ENCODE data around the gene TYROBP. TPM values are rescaled to one million over a fixed set of nuclear protein-coding genes. Genes with fewer than 3 reads are reported as not detected.
A peak's percentile ranks its signal among the peaks of the same experiment; 100 is the strongest.

Gene TYROBP
- total RNA-seq, 1 donor from 2014 or later = not detected

DNA sequence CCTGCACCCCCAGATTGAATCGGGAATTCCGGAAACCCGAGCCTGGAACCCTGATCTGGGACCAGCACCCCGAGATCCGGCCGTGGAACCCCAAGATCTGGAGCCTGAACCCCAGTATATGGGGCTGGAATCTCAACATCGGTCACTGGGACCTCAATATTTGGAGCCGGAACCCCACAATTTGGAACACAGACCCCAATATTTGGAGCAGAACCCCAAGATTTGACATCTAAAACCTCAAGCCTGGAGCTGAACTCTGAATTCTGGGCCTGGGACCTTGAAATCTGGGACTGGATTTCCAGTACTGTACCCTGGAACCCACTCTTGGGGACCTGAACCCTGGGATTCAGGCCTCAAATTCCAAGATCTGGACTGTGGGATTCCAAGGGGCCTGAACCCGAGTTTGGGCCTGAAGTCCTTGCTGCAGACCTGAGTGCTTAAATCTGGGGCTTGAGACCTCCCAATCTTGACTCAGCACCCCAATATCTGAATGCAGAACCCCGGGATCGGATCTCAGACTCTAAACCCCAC, 28.7 kb upstream of the TYROBP start:
- ATAC-seq (ENCODE audit: low read depth) (no peak), DNase-seq (no peak)
- Mint-ChIP-seq H3K4me1 (peaks cover 23% of the 10 kb centered on the region), H3K27ac (peak overlapping the region; percentile 24), H3K36me3 (ENCODE audit: low read depth) (no peaks in the 10 kb centered on the region), H3K27me3 (peaks cover 16% of the 10 kb centered on the region), H3K9me3 (no peaks in the 10 kb centered on the region), H3K4me3 (peak overlapping the region; percentile 50)
- CTCF ChIA-PET = no interaction called here
- intact Hi-C loops (cut with micrococcal nuclease) = loop anchor here (10.0 kb wide), 1 partner anchor 178 kb away; the partner anchor contains the start of genes OVOL3, POLR2I and TBCB
- TF ChIP-seq, protein P1, sequence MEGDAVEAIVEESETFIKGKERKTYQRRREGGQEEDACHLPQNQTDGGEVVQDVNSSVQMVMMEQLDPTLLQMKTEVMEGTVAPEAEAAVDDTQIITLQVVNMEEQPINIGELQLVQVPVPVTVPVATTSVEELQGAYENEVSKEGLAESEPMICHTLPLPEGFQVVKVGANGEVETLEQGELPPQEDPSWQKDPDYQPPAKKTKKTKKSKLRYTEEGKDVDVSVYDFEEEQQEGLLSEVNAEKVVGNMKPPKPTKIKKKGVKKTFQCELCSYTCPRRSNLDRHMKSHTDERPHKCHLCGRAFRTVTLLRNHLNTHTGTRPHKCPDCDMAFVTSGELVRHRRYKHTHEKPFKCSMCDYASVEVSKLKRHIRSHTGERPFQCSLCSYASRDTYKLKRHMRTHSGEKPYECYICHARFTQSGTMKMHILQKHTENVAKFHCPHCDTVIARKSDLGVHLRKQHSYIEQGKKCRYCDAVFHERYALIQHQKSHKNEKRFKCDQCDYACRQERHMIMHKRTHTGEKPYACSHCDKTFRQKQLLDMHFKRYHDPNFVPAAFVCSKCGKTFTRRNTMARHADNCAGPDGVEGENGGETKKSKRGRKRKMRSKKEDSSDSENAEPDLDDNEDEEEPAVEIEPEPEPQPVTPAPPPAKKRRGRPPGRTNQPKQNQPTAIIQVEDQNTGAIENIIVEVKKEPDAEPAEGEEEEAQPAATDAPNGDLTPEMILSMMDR (IDR thresholded peaks at IDR 0.05) = no peak
- POLR2A ChIA-PET = no interaction called here

DNA sequence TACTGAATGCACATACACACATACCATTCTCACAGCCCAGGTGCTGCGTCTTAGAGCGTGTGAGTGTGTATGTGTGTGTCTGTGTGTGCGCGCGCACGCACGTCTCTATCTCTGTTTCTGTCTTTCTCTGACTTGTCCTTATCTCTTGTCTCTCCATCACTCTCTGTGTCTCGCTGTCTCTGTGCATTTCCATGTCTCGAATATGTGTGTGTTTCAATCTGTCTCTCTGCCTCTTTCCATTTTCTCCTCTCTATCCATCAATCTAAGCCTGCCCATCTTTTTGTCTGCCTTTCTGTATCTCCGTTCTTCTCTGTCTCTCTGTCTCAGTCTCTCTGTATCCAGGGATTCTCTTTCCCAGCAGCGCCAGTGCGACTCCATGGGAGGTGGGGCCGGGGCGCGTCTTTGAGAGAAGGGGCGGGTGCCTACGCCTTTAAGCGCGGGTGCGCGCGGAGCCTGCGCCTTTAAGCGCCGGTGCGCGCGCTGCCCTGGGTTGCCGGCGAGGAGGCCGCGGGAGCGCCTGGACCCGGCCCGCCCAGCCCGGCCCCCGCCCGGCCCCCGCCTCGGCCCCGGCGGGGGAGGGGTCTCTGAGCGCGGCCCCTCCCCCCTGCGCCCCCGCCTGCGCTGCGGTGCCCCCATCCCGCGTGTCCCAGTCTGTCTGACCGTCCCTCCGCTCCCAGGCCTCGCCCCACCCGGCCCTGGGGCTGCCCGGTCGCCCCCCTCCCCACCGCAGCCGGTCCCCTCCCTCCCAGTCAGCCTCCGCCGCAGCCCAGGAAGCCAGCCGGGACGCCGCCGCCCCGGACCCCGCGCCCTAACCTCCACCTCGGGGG, 28.0 kb upstream of the TYROBP start, which contains the start of gene LRFN3:
LRFN3 (plus strand) TSS at position 464 of the 827 bp plus-strand sequence. CDS start 3,052 bp downstream, outside the sequence.
- peak within 1 kb of the TSS; percentile 77 for H3K4me3 Mint-ChIP-seq
- ChIA-PET CTCF (no interaction called here), POLR2A (no interaction called here)
- TF ChIP-seq, protein P1 (IDR thresholded peaks at IDR 0.05) = no peak
- ATAC-seq (ENCODE audit: low read depth) (no peak), DNase-seq (no peak)
- peaks cover 16% of the 10 kb centered on the region for H3K27me3 Mint-ChIP-seq
- H3K36me3 Mint-ChIP-seq (ENCODE audit: low read depth) = no peaks in the 10 kb centered on the region
- no peaks in the 10 kb centered on the region for H3K9me3 Mint-ChIP-seq
- H3K27ac Mint-ChIP-seq = peak within 1 kb of the TSS; percentile 24
- intact Hi-C loops (cut with micrococcal nuclease) = loop anchor here (10.0 kb wide), 1 partner anchor 179 kb away; the partner anchor contains the start of genes OVOL3, POLR2I and TBCB
- peaks cover 29% of the 10 kb centered on the region for H3K4me1 Mint-ChIP-seq

DNA sequence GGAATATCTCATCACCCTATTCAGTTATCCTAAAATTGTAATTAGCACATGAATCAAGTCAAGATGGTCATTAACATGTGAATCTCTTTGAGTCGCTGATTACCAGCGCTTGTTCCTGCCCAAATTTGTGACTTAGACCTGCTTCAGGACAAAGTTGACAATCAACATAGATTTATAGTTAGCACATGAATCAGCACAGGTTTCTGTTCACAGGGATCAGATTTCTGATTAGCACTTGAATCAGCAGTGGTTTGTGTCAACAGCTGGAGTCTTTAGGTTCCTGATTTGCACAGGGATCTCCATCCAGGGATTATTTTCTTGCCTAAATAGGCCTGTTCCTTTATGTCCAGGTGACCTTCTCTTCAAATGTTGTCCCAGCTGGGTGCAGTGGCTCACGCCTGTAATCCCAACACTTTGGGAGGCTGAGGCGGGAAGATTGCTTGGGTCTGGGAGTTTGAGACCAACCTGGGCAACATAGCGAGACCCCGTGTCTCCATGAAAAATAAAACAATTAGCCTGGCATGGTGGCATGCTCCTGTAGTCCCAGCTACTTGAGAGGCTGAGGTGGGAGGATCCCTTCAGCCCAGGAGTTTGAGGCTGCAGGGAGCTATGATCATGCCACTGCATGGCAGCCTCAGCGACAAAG, 24.3 kb upstream of the TYROBP start:
- peaks cover 4% of the 10 kb centered on the region for H3K27me3 Mint-ChIP-seq
- no peaks in the 10 kb centered on the region for H3K36me3 Mint-ChIP-seq (ENCODE audit: low read depth)
- TF ChIP-seq, protein P1 (IDR thresholded peaks at IDR 0.05) = no peak
- no peak overlapping the region for H3K4me3 Mint-ChIP-seq
- peaks cover 44% of the 10 kb centered on the region for H3K4me1 Mint-ChIP-seq
- ChIA-PET POLR2A (interaction anchor here (0.7 to 4.8 kb wide), 3 partner anchors 24 to 184 kb away, joined by 3 to 60 read pairs (median 4); partner anchors contain the start of gene LIN37), CTCF (interaction anchor here (4.9 kb wide), 1 partner anchor 51 kb away, joined by 81 read pairs; no protein-coding TSS in a partner anchor)
- no peak for ATAC-seq (ENCODE audit: low read depth)
- H3K9me3 Mint-ChIP-seq = no peaks in the 10 kb centered on the region
- peak overlapping the region; percentile 5 for H3K27ac Mint-ChIP-seq
- intact Hi-C loops (cut with micrococcal nuclease) = loop anchor here (10.0 kb wide), 1 partner anchor 182 kb away; the partner anchor contains the start of genes OVOL3, POLR2I and TBCB
- DNase-seq = no peak

DNA sequence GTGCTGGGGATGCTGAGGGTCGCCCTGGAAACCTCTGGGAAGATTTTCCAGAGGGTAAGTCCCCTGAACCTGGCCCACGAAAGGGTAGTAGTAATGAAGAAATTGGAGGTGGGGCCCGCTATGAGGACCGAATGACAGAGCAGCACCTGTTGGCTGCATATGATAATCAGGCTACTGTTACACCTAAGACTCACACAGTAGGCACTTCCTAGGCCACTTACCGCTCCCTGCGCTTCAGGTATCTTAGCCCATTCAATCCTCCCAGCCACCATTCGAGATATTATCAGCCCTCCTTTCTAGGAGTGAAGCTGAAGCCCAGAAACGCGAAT, 23.7 kb upstream of the TYROBP start:
- Mint-ChIP-seq H3K4me1 (peaks cover 43% of the 10 kb centered on the region), H3K36me3 (ENCODE audit: low read depth) (no peaks in the 10 kb centered on the region), H3K27ac (peak overlapping the region; percentile 87), H3K9me3 (no peaks in the 10 kb centered on the region), H3K4me3 (peak overlapping the region; percentile 17), H3K27me3 (peaks cover 4% of the 10 kb centered on the region)
- TF ChIP-seq, protein P1 (IDR thresholded peaks at IDR 0.05) = no peak
- POLR2A ChIA-PET = interaction anchor here (0.7 to 4.8 kb wide), 10 partner anchors 23 to 284 kb away, joined by 3 to 60 read pairs (median 4); partner anchors contain the start of genes HCST, NFKBID, ZNF146 and ZNF565
- DNase-seq (no peak), ATAC-seq (ENCODE audit: low read depth) (no peak)
- CTCF ChIA-PET = interaction anchor here (4.9 kb wide), 1 partner anchor 51 kb away, joined by 81 read pairs; no protein-coding TSS in a partner anchor
- intact Hi-C loops (cut with micrococcal nuclease) = loop anchor here (1.0 to 10.0 kb wide), 11 partner anchors 33 to 387 kb away; partner anchors contain the start of genes ALKBH6, ARHGAP33, LIN37 and OVOL3
